HG03108 (cell line): ENCODE measurements around the gene DPM1.
"Not testable (repeated sequence)": the region's sequence is repeated elsewhere in the genome, so short reads cannot be mapped to it uniquely, and the experiment has no call there.

Experiments
- ATAC-seq: cut with Tn5 transposase; IDR thresholded peaks from one replicate; pipeline ENCODE4 v1.9.1; 2021; ENCODE audit warnings: moderate library complexity; ENCODE audit not compliant: unreplicated experiment

The DPM1 gene

DNA sequence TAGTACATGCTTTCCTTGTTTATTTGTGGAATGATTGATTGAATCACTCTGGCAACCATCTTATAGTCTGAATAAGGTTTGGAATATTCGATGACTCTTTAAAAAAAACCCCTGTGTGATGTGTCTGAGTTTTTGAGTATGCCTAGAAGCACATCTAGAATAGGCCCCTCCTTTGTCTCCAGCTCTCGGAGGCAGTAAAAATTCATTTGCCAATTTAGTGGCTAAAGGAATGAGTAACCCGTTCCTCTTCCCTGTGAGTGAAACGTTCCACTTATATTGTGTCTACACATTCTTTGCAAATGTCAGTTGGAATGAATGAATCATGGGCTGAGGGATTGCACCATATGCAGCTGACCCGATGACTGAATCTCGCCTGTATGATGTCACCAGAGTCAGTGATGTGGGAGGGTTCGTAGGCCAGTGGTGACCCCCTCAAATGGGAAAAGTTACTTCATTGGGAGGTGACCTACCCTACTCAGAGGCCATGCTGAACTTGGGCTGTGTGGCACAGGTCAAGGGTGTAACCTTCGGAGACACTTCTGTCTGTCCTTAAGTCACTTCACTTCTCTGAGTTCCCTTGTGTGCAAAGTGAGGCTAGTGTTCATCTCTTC, 21.8 kb upstream of the DPM1 start:
- no peak for ATAC-seq

DNA sequence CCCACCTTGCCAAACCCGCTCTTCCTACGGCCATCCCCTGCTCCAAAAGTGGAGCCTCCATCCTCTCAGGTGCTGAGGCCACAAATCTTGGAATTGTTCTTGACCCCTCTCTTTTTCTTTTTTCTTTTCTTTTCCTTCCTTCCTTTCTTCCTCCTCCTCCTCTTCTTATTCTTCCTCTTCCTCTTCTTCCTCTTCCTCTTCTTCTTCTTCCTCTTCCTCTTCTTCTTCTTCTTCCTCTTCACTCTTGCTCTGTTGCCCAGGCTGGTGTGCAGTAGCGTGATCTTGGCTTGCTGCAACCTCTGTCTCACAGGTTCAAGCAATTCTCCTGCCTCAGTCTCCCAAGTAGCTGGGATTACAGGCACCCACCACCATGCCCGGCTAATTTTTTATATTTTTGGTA, 20.2 kb upstream of the DPM1 start:
- not testable (repeated sequence) for ATAC-seq

DNA sequence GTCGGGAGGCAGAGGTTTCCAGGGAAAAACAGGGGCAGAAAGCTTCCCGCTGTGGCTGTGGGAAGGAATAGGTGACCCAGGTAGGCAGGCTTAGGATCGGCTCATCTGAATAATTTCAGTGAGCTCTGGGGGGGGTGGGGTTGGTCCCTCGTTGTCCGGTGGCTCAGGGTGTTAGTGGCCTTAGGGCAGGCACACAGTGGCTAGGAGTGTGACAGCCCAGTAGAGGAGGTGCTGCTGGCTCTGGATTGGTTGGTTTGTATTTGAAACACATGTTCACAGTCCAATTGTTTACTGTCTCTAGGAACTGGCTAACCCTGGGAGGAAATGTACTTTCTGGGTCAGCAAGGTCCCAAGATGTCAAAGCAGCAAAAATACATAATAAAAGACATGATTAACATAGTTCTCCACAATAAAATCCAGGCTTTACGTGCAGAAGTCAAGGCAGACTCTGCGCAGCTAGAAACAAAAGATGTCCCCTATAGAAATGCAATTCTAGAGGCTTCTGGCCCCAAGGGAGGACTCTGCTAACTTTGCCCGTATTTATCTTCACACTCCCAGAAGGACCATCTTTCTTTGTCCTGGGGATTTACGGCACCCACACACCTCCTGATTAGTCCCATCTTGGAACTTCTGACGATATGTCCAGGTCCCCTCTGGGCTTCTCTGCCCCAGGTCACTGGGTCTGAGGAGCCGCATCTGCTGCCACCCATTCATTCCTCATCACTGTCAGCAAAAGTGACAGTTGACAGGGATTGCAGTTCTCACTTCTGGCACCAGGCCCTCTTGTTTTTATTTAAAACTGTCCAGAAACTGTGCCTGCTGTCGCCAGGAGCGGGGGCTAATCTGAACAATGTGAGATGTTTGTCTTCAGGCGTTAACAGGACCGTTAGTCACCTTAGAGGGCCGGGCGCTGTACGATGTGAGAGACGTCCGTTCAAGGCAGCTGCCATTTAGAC, 19.0 kb upstream of the DPM1 start:
- no peak for ATAC-seq

DNA sequence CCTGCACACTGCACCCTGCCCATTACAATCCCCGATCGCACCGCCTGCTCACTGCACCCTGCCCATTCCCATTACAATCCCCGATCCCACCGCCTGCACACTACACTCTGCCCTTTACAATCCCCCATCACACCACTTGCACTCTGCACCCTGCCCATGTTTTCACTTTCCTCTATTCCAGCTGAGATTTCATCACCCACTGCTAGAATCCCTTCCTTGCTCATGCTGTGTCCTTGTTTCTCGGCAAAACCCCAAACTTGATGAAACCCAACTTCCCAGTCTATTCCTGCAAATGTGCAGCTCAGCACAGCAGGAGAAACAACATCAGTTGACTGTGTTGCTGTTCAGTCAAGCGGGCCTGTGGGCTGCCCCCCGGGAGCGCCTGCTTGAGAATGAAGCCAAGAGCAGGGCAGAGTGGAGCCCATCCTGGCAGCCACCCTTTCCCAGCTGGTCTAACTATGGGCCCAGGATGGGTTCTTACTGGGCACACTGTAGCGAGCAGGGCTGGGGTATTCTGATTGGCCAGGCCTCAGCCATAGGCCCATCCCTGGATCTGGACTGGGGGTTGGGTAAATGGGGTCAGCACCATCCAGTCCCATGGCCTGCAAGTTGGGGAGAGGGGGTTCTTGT, 17.5 kb upstream of the DPM1 start:
- ATAC-seq: no peak

DNA sequence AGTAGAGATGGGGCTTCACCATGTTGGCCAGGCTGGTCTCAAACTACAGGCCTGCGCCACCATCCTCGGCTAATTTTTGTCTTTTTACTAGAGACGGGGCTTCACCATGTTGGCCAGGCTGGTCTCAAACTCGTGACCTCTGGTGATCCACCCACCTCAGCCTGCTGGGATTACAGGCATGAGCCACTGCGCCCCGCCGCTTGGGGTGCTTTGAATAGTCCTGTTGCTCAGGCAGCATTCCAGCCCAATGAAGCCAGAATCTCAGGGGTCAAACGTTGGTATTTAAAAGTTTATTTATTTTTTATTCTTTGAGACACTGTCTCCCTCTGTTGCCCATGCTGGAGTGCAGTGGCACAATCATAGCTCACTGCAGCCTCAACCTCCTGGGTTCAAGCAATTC, 11.6 kb upstream of the DPM1 start:
- no peak for ATAC-seq

DNA sequence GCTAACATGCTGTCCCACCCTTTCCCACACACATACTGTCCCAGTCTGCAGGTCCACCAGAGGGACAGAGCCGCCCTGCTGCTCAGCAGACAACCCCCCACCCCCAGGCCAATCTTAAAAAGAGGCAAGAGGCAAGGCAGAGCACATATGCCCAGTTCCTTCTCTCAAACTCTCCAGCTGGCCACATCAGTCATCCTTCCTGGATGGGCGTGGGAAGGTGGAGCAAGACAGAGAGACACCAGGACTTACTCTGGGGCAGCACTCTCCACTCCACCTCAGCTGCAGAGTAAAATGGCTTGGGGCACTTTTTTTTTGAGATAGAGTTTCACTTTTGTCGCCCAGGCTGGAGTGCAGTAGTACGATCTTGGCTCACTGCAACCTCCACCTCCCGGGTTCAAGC, 11.1 kb upstream of the DPM1 start:
- ATAC-seq: no peak

DNA sequence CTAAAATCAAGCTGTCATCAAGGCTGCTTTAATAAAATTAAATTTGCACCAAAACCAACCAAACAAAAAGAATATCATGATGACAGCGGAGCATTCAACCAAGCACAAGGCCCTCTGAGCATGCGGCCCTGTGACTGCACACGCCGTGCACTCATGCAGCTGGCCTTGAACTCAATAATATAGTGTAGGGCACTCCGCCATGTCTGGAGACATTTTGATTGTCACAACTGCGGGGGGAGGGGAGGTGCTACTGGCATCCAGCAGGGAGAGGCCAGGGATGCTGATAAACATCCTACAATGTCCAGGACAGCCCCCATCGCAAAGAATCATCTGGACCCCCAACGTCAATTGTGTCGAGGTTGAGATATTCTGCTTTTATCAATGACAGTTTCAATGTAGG, 10.0 kb upstream of the DPM1 start:
- no peak for ATAC-seq

DNA sequence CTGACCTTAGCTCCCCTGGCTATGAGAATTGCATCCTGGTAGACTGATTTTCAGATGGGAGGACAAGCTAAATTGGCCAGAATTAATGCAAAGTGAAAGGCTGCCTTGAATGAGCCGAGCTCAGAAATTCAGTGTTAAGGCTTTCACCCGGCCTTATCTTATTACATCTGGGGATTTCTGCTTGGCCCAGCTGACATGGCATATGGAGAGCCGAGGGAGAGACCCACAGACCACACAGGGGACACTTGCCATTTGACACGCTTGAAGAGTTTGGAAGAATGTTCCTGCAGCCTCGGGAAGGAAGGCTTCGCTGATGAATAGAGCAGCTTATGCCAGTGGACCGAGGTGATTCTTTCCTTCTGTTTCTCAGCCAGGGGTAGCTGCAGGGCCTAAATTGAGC, 9.3 kb upstream of the DPM1 start:
- no peak for ATAC-seq

DNA sequence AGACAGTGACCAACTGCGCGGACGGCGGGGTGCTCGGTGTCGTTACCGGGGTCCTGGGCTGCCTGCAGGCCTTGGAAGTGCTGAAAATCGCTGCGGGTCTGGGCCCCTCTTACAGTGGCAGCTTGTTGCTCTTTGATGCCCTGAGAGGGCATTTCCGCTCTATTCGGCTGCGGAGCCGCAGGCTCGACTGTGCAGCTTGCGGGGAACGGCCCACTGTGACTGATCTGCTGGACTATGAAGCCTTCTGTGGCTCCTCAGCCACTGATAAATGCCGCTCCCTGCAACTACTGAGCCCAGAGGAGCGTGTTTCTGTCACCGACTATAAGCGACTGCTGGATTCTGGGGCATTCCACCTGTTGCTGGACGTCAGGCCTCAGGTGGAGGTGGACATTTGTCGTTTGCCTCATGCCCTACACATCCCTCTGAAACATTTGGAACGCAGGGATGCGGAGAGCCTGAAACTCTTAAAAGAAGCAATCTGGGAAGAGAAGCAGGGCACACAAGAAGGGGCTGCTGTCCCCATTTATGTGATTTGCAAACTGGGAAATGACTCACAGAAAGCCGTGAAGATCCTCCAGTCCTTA, 1.3 kb upstream of the DPM1 start:
- ATAC-seq: no peak

DNA sequence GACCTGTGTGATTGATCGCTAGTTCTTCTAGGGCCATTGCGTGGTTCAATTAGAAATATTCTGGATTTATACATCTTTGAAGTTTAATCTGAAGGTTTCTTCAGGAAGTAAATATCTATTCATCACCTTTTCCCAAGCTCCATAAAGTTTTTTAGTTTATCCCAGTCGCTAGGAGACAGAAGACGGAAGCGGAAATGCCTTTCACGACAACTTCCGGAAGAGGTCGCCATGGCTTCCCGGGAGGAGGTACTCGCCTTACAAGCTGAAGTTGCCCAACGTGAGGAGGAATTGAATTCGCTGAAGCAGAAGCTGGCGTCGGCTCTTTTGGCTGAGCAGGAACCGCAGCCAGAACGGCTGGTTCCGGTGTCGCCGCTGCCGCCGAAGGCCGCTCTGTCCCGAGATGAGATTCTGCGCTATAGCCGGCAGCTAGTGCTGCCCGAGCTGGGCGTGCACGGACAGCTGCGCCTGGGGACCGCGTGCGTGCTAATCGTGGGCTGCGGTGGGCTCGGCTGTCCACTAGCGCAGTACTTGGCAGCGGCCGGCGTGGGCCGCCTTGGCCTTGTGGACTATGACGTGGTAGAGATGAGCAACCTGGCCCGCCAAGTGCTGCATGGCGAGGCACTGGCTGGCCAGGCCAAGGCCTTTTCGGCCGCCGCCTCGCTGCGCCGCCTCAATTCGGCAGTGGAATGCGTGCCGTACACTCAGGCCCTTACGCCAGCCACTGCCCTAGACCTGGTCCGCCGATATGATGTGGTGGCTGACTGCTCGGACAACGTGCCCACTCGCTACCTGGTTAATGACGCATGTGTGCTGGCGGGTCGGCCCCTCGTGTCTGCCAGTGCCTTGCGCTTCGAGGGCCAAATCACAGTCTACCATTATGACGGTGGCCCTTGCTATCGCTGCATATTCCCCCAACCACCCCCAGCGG, 547 bp upstream of the DPM1 start, which contains the start of gene MOCS3:
TSS of gene MOCS3 (plus strand) at position 204 of the 928 bp plus-strand sequence. CDS start at position 229, 25 bp downstream.
- peak; percentile 72 for ATAC-seq

DNA sequence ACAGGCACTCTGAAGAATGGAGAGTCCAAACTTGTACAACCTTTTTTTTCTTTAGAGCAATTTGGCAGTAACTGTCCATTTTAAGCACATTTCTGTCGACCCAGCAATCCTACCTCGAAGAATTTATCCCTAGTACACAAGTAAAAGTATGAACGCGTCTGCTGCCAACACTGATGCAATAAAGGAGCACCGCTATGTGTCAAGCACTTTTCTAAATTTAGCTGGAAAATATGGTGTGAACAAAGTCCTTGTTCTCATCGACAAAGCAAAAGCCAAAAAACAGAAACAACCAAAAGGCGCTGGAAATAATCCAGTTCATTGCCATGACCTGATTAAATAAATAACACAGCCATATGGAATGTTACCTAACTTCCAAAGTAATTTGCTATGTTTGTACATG, 1.1 kb downstream of the DPM1 start:
- no peak for ATAC-seq

DNA sequence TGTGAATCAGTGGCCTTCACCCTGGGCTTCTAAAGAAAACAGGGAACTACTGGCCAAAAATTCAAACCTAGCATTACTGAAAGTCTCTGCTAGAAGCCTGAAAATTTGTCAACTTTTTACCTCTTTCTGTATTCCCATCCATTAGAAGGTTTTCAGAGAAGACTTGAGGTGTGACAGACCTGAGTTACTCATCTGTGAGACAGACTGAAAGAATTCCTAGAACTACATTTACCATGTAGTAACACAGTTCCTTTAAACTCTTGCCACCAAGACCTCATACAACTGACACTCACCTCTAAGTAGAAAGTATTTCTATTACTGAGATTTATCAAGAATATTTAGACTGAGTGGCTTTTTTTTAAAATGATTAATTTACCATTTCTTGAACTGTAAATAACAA, 4.5 kb downstream of the DPM1 start:
- no peak for ATAC-seq

DNA sequence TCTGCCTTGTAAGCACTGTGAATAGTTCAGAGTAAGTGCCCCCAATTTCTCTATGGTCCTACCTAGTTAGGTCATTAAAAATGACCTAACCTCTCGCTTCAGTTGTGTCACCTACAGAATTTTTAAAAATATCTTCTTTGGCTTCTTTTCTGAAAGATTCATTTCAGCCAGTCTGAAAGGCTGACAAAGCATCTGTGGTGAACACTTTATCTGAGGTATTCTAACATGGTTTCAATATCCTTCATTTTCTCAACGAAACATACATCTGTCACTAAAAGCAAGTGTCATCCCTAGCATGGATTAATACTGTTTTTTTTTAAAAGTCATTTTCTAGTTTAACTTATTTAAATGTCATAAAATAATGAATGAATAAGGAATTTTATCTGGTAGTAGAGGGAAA, 5.1 kb downstream of the DPM1 start:
- no peak for ATAC-seq

DNA sequence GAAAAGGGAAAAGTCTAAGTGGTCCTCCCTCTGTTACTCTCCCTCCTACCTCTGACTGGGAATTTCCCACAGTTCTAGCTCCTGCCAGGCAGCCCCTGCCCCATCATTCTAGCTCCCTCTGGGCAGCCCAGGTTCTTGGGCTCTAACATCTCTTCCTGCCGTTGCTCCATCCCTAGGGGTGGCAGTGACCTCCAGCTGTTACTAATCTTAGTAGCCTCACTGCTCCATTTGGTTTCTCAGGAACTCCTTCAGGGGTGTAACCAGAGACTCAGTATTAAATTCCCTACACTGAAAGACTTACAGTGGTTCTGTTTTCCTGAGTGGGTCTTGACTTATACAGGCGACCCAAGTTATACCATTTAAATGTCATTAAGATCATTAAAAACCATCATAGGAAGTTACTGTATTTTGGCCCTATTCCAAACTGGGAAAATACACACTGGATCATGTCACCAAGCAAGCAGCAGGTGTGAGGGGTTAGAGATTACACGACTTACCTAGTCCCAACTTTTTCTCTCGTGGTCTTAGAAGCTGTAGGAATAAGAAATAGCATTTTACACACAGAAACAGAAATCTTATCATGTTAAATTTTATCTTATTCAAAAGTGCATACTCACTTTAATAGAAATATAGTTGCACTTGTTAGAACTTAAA, 10.1 kb downstream of the DPM1 start:
- ATAC-seq: no peak

DNA sequence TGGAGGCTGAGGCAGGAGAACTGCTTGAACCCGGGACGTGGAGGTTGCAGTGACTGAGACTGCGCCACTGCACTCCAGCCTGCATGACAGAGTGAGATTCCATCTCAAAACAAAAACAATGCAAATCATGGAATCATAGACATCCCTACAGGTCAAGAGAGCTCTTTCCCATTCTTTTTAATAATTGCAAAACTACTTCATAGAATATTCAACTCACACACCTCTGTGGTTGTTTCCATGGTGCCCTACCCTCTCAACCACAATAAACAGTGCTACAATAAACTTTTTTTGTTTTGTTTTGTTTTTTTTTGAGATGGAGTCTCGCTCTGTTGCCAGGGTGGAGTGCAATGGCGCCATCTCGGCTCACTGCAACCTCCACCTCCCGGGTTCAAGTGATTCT, 15.3 kb downstream of the DPM1 start:
- no peak for ATAC-seq

DNA sequence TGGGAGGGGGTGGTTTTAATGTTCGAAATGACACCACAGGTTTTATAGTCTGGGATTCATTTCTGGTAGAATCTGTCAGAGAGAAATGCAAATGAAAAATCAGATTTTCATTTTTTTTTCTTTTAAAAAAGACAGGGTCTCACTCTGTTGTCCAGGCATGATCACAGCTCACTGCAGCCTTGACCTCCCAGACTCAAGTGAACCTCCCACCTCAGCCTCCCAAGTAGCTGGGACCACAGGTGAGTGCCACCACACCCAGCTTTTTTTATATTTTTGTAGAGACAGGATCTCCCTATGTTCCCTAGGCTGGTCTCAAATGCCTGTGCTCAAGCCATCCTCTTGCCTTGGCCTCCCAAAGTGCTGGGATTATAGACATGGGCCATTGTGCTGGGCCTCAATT, 24.7 kb downstream of the DPM1 start:
- no peak for ATAC-seq

DNA sequence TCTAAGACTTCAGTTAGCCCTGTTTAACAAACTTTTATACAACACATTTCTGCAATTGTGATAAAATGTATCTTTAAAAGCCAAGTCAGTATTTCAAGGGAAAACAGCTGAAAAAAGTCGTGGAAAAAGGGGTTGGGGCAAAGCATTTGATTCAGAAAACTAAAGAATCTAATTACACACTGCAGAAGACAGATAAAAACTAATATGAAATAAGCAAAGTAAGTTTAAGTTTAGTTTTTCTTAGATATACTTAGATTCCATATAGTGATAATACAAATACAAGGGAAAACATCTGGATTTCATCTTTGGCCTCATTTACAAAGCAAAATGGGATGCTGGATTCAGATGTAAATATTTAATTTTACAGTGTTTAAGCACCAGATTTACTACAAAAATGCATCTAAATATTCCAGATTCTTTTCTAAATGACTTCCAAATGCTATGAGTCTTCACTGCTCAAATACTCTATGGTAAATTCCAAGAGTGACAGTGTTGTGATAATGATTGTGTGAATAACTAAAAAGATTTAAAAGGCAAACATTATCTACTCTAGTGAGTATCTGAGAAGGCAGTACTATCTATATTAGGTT, 25.5 kb downstream of the DPM1 start:
- ATAC-seq: no peak

DNA sequence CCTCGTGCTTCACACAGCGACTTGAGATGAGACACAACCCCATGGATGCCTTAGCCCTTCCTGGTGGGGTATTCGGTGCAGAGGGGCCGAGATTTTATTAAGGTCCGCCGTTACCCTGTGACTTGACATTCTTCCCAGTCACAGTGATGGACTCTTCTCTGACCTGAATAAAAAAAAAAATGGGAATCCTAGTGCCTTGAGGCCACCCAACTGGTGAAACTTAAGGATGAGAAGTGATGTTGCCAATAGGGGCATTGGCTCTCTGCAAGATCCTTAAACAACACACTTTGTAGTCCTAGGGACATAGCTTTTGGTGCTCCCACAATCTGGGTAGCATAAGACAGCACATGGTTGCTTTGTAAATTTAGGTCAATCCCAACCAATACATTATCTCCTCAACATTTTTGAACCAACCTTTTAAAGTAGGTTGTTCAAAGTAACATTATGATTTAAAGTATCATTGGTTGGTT, 26.3 kb downstream of the DPM1 start:
- ATAC-seq: no peak

DNA sequence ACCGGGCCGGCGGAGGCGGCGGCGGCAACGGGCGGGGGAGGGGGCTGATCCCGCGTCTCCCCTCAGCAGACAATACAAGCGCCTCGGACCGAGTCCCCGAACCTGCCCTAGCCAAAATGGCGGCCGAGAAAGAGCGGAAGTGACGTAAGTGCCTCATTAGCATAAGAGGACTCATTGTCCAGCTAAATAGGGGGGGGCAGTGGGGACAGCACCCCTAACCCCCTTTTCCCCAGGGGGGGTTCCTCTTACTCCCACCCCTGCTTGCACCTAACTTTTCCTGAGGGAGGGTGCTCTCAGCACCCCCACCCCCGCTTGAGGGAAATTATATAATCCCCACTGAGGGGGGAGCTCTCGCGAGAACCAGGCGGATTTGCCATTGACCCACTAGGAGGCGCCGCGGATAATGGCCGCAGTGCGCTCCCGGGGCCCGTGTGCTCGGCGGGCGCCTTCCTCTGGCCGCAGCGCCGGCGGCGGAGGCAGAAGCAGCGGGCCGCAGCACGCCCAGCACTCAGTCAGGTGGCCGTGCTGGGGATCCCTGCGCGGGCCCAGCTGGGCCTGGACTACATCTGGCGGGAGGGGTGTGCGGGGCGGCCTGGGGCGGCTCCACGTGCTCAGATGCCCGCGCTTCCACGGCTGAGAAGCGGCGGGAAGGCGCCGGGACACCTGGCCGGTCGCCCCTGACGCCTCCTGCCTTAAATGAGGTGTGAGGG, 26.9 kb downstream of the DPM1 start, which contains the start of gene ADNP:
TSS of gene ADNP (minus strand) at position 132 of the 710 bp plus-strand sequence. CDS start 27,441 bp downstream, outside the sequence.
- peak; percentile 52 for ATAC-seq
